OCI-LY3 (cell line): ENCODE data around the gene CNTNAP2.

ENCODE experiments used
- H2AFZ ChIP-seq: fragments of 200-600, 300-600 bp; shearing (Covaris generic); 2 replicates; pipeline ENCODE4 v1.6.0; 2014; ENCODE audit warnings: antibody characterized with exemption, low read depth, low read length
- H3K27ac ChIP-seq: fragments of 200-600, 300-600 bp; sonication (generic); 2 replicates; pipeline ENCODE4 v1.5.1; 2014; ENCODE audit warnings: mild to moderate bottlenecking, low read length, moderate library complexity, mixed read lengths
- H3K27me3 ChIP-seq: fragments of 200-600, 300-600 bp; sonication (generic); 2 replicates; pipeline ENCODE4 v1.6.1; 2014; ENCODE audit warnings: low read depth, low read length, mixed read lengths
- H3K36me3 ChIP-seq: fragments of 200-600, 300-600 bp; sonication (generic); replicated peaks from 2 replicates; pipeline ENCODE3; 2014; ENCODE audit warnings: low read depth, low read length, mixed read lengths
- H3K4me1 ChIP-seq: fragments of 300-600, 200-600 bp; sonication (generic); 2 replicates; pipeline ENCODE4 v1.6.1; 2014; ENCODE audit warnings: low read length, mixed read lengths
- H3K4me2 ChIP-seq: fragments of 200-600, 300-600 bp; sonication (generic); 2 replicates; pipeline ENCODE4 v1.6.1; 2014; ENCODE audit warnings: low read length, mixed read lengths
- H3K4me3 ChIP-seq: fragments of 300-600, 200-600 bp; sonication (generic); 2 replicates; pipeline ENCODE4 v1.5.1; 2014; ENCODE audit warnings: antibody characterized with exemption, mild to moderate bottlenecking, low read length, moderate library complexity
- H3K79me2 ChIP-seq: fragments of 300-600, 200-600 bp; shearing (Covaris generic); 2 replicates; pipeline ENCODE4 v1.6.1; 2014; ENCODE audit warnings: mild to moderate bottlenecking, low read length, mixed read lengths
- H3K9ac ChIP-seq: fragments of 300-600, 200-600 bp; shearing (Covaris generic); 2 replicates; pipeline ENCODE4 v1.6.0; 2014; ENCODE audit warnings: mild to moderate bottlenecking, low read length, moderate library complexity
- H3K9me3 ChIP-seq: fragments of 200-600, 300-600 bp; shearing (Covaris generic); 2 replicates; pipeline ENCODE4 v1.6.1; 2014; ENCODE audit warnings: low read length, mixed read lengths; ENCODE audit not compliant: insufficient read depth
- H4K20me1 ChIP-seq: fragments of 200-600, 300-600 bp; sonication (generic); 2 replicates; pipeline ENCODE4 v1.6.1; 2016; ENCODE audit warnings: low read length, mixed read lengths; ENCODE audit not compliant: insufficient read depth
- CTCF ChIP-seq: fragments of 200-600, 300-600 bp; sonication (generic); IDR thresholded peaks from 2 replicates; pipeline ENCODE4 v1.5.1; 2014; ENCODE audit warnings: antibody characterized with exemption, low read length, low read depth
- EZH2phosphoT487 ChIP-seq: fragments of 200-600 bp; shearing (Covaris generic); IDR thresholded peaks from 2 replicates; pipeline ENCODE4 v1.6.1; 2018; ENCODE audit warnings: antibody characterized with exemption, mixed run types, low read depth

The CNTNAP2 gene

GRCh38 chr7:146355216-146355615 lies 238.6 kb downstream of the CNTNAP2 start:
- no peaks in the 10 kb centered on the region for H3K36me3 ChIP-seq
- H3K27me3 ChIP-seq: no peaks in the 10 kb centered on the region
- H2AFZ ChIP-seq: no peak overlapping the region
- no peak for TF ChIP-seq EZH2phosphoT487
- TF ChIP-seq CTCF: no peak
- no peaks in the 10 kb centered on the region for H3K9me3 ChIP-seq
- no peaks in the 10 kb centered on the region for H3K4me1 ChIP-seq
- H3K9ac ChIP-seq: no peak overlapping the region
- H3K4me2 ChIP-seq: no peak overlapping the region
- H3K27ac ChIP-seq: no peak overlapping the region
- H3K4me3 ChIP-seq: no peak overlapping the region
- H3K79me2 ChIP-seq: no peaks in the 10 kb centered on the region
- no peaks in the 10 kb centered on the region for H4K20me1 ChIP-seq

GRCh38 chr7:146359176-146359575 lies 242.6 kb downstream of the CNTNAP2 start:
- H2AFZ ChIP-seq: no peak overlapping the region
- no peaks in the 10 kb centered on the region for H4K20me1 ChIP-seq
- no peaks in the 10 kb centered on the region for H3K79me2 ChIP-seq
- no peaks in the 10 kb centered on the region for H3K9me3 ChIP-seq
- TF ChIP-seq CTCF (no peak), EZH2phosphoT487 (no peak)
- no peak overlapping the region for H3K27ac ChIP-seq
- no peaks in the 10 kb centered on the region for H3K27me3 ChIP-seq
- no peak overlapping the region for H3K9ac ChIP-seq
- H3K4me2 ChIP-seq: no peak overlapping the region
- no peaks in the 10 kb centered on the region for H3K36me3 ChIP-seq
- H3K4me3 ChIP-seq: no peak overlapping the region
- H3K4me1 ChIP-seq: no peaks in the 10 kb centered on the region

- H3K79me2 ChIP-seq: no peaks in the 10 kb centered on the region
- H3K4me3 ChIP-seq: no peak overlapping the region
- no peak overlapping the region for H3K9ac ChIP-seq
- no peaks in the 10 kb centered on the region for H3K4me1 ChIP-seq
- H3K4me2 ChIP-seq: no peak overlapping the region
- H3K9me3 ChIP-seq: no peaks in the 10 kb centered on the region
- H3K27me3 ChIP-seq: no peaks in the 10 kb centered on the region
- H2AFZ ChIP-seq: no peak overlapping the region
- TF ChIP-seq EZH2phosphoT487 (no peak), CTCF (no peak)
- H4K20me1 ChIP-seq: no peaks in the 10 kb centered on the region
- H3K36me3 ChIP-seq: no peaks in the 10 kb centered on the region
- no peak overlapping the region for H3K27ac ChIP-seq
These were observed 250.3 kb downstream of the CNTNAP2 start for GRCh38 chr7:146366938-146367337.

- Histone ChIP-seq H3K79me2 (no peaks in the 10 kb centered on the region), H3K4me3 (no peak overlapping the region), H3K4me1 (no peaks in the 10 kb centered on the region)
These were observed 253.6 kb downstream of the CNTNAP2 start for GRCh38 chr7:146370171-146370570.

More at GRCh38 chr7:146370171-146370570, 253.6 kb downstream of the CNTNAP2 start:
- no peak for TF ChIP-seq EZH2phosphoT487
- no peak for TF ChIP-seq CTCF
- H3K9me3 ChIP-seq: no peaks in the 10 kb centered on the region
- H3K9ac ChIP-seq: no peak overlapping the region
- no peaks in the 10 kb centered on the region for H4K20me1 ChIP-seq
- no peaks in the 10 kb centered on the region for H3K36me3 ChIP-seq
- H3K4me2 ChIP-seq: no peak overlapping the region
- H2AFZ ChIP-seq: no peak overlapping the region
- no peak overlapping the region for H3K27ac ChIP-seq
- H3K27me3 ChIP-seq: no peaks in the 10 kb centered on the region
